GM12892 (cell line): ENCODE results near the gene LLGL1.
"Not testable (repeated sequence)": the region's sequence is repeated elsewhere in the genome, so short reads cannot be mapped to it uniquely, and the experiment has no call there.

ENCODE experiments used
- DNase-seq: peaks from one replicate; pipeline ENCODE4 v3.0.0; 2011; ENCODE audit not compliant: insufficient read length
- FAIRE-seq: peaks from 2 replicates; lab custom pipeline; 2011; peaks lifted over from hg19 to GRCh38; lab: Jason Lieb, UNC
- POLR2A ChIP-seq: IDR thresholded peaks from 2 replicates; pipeline ENCODE4 v1.6.1; 2011; ENCODE audit warnings: low read depth, low read length, control low read depth
- POLR2AphosphoS5 ChIP-seq: IDR thresholded peaks from 2 replicates; pipeline ENCODE4 v1.6.1; 2011; ENCODE audit warnings: low read depth, low read length, control low read depth
- TAF1 ChIP-seq: IDR thresholded peaks from 2 replicates; pipeline ENCODE4 v1.6.1; 2011; ENCODE audit warnings: low read depth, mild to moderate bottlenecking, control low read depth, low read length, borderline replicate concordance

LLGL1 gene

DNA sequence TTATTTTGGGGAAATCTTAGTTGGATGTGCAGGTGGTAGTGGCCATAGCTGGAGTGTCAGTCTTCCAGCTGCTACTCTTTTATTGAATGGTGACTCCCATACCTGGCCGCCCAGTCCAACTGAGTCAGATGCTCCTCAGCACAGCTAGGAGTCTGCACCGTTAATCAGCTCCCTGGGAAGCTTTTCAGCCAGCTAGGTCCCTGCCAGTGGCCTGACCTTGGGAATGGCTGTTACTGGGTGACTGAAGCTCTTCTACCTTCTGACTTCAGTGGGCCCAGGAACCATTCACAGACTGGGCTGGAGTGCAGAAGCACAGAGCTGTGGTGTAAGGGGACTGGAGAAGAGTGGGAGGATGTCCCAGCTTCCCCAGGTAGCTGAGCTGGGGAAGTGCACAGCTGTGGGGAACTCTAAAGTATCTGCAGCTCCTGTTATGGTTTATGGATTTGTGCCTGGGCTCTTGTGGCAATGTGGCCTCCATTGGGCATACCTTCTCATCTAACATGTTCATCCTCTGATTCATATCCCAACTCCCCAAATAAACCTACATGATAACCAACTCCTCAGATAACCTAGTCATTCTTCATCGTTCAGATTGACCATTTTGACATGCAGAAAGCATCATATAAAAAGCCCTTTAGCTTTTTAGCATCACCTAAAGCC is 27.8 kb upstream of the LLGL1 start:
- DNase-seq = no peak
- no peak for FAIRE-seq
- TF ChIP-seq TAF1 = no peak
- no peak for TF ChIP-seq POLR2A
- no peak for TF ChIP-seq POLR2AphosphoS5

DNA sequence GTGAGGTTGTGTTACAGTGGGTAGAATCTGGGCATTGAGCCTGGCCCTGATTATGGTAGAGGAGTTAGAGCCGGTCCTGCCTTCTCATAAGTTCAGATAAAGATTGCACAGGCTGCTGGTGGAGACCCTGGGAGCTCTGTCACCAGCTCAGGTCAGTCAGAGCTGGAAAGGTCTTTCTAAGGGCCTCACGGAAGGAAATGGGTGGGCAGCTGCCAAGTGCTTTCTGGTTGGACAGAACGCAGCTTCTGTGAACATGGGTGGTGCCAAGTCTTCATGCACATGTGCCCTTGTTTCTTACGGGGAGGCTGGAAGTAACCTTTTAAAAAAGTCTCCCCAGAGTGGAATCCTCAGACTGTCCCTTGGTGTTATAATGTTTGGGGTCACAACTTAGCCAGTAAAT is 26.9 kb upstream of the LLGL1 start:
- TF ChIP-seq TAF1 (no peak), POLR2AphosphoS5 (no peak), POLR2A (no peak)
- no peak for FAIRE-seq

GRCh38 chr17:18201108-18201507 is 24.3 kb upstream of the LLGL1 start:
- no peak for TF ChIP-seq TAF1
- TF ChIP-seq POLR2A = no peak
- TF ChIP-seq POLR2AphosphoS5 = no peak
- no peak for FAIRE-seq

More for the DNA sequence above, 26.9 kb upstream of the LLGL1 start:
- no peak for DNase-seq

DNA sequence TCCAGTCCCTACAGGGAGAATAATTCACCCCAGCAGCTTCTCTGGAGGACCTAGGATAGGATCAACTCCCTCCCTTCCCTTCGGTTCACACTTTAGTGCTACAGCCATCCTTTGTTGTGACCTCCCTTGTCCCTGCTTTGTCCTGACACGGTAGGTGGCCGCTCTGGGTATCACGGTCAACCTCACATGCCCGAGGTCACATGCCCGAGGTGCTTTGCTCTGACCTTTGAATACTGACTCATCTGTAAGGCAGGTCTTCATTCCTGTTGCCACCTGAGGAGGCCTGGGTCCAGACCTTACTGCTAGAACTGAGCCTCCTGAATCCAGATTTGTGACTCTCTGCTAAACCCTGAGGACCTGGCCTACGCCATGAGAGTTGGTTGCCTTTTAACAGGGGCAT is 22.1 kb upstream of the LLGL1 start:
- DNase-seq (no peak), FAIRE-seq (no peak)
- TF ChIP-seq TAF1 (no peak), POLR2AphosphoS5 (no peak), POLR2A (no peak)

More at GRCh38 chr17:18201108-18201507, 24.3 kb upstream of the LLGL1 start:
- no peak for DNase-seq

DNA sequence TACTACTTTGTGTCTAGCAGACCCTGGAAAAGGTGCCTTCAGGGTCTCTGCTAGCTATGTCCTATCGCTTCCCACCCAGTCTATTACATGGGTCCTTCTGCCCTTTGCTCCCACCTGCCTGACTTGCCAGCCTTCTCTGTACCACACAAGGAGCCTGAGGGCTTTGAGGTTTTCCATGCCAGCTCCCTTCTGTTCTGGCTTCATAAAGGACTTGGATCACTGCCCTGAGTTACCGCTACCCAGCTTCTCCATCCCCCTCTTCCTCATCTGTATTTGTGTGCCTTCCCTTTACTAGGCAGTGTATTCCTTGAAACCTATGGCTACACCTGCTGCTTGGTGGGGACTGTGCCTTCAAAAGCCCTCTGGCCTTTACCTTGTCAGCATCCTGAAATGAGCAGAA is 19.6 kb upstream of the LLGL1 start:
- FAIRE-seq = no peak
- no peak for TF ChIP-seq POLR2AphosphoS5
- no peak for TF ChIP-seq TAF1
- no peak for TF ChIP-seq POLR2A
- no peak for DNase-seq

DNA sequence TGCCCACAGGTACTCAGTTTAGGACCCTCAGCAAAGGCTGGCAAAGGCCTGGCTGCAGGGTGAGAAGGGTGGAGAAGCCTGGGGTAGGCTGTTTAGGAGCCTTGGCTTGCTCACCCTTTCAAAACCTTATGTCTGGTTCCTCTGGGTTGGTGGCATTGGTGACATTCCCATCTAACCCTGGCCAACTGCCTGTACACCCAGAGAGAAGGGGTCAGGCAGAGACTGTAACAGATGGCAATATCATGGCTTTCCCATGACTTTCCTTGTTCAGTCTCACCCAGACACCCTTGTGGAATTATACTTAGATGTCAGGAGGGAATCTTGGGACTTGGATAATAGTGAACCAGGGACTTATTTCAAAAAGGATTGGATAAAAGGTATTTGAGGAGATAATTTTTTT is 18.5 kb upstream of the LLGL1 start:
- TF ChIP-seq TAF1 (no peak), POLR2A (no peak), POLR2AphosphoS5 (no peak)
- FAIRE-seq (no peak), DNase-seq (no peak)

GRCh38 chr17:18208092-18208491 is 17.3 kb upstream of the LLGL1 start:
- DNase-seq = no peak
- no peak for TF ChIP-seq POLR2AphosphoS5
- no peak for TF ChIP-seq TAF1
- TF ChIP-seq POLR2A = no peak
- FAIRE-seq = no peak

DNA sequence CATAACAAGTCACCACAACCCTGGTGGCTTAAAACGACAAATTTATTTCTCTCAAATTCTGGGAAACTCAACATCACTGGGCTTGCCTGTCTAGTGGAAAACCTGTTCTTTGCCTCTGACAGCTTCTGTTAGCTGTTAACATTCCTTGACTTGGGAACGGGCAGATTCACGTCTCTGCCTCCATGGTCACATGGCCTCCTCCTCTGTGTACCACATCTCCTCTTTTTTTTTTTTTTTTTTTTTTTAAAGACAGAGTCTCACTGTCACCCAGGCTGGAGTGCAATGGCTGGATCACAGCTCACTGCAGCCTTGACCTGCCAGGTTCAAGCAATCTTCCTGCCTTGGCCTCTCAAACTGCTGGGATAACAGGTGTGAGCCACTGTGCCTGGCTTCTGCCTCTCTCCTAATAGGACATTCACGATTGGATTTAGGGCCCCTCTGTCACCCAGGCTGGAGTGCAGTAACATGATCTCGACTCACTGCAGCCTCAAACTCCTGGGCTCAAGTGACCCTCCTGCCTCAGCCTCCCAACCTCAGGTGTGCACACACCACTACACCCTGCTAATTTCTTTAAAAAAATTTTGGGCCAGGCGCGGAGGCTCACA is 11.7 kb upstream of the LLGL1 start:
- TF ChIP-seq POLR2A = no peak
- TF ChIP-seq TAF1 = no peak
- no peak for TF ChIP-seq POLR2AphosphoS5
- no peak for DNase-seq
- FAIRE-seq = no peak

- not testable (repeated sequence) for FAIRE-seq, DNase-seq
These were observed 8.5 kb upstream of the LLGL1 start for GRCh38 chr17:18216906-18217305.

DNA sequence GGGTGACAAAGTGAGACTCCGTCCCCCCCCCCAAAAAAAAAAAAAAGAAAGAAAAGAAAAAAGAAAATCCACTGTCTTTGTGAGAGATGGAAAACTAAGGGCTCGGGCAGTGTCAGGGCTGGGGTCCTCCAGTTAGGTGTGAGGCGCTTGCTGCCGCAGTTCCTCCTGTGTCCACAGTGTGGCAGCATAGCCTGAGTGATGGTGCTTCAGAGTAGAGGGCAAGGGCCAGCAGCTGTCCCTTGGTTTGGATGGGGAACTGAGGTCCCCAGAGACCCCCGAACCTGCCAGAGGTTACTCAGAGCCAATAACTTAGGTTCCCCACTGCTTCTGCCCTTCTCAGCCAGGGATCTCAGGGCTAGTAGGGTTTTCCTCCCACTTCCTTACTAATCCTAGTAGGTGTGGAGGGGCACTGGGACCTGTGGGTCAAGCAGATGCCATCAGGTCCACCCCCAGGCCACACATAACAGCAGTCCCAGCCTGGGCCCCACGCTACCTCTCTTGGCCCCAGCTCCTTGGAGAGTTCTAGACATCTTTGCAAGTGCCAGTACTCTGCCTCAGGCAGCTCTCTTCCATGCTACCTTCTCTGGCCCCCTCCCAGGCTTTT is 7.9 kb upstream of the LLGL1 start:
- peak; percentile 92 for FAIRE-seq
- no peak for TF ChIP-seq POLR2A
- TF ChIP-seq POLR2AphosphoS5 = no peak
- no peak for TF ChIP-seq TAF1
- peak; percentile 75 for DNase-seq

- FAIRE-seq = no peak
- DNase-seq = no peak
- TF ChIP-seq POLR2AphosphoS5 = no peak
- no peak for TF ChIP-seq TAF1
- no peak for TF ChIP-seq POLR2A
These were observed 6.5 kb upstream of the LLGL1 start for GRCh38 chr17:18218756-18219415.

- FAIRE-seq (no peak), DNase-seq (no peak)
- TF ChIP-seq TAF1 (no peak), POLR2AphosphoS5 (no peak), POLR2A (no peak)
These were observed 1.4 kb upstream of the LLGL1 start for GRCh38 chr17:18224053-18224386.

DNA sequence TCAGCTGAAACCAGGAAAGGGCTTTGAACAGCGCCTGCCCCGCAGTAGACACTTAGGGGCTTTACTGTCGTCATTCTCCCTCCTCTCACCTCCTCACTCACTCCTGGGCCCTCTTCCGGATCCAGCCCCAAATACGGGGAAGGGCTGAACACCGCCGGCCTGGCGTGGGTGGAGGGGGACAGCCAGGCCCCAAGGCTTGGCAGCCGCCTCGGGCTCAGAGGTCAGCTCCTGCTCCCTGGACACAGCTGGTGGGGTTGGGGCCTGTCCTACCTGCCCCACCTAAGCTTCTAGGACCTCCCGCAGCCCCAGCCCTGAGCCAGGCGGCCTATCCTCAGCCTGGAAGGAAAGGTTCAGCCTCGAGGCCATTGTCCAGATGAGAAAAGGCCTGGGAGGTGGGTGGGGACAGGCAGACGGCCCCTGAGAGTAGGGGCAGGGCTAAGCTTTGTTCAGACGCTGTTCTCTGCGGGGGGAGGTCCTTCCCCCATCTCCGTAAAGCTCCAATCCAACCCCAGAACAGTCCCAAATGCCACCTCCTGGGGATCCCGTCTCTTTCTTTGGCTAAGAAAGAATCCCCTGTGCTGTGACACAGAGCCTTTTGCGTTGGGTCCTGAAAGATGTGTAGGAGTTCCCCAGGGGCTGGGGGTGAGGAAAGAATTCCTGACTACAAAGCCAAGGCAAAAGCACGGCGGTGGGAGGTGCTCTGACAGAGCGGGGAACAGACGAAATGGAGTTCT is 881 bp upstream of the LLGL1 start:
- DNase-seq (no peak), FAIRE-seq (no peak)
- TF ChIP-seq POLR2A (no peak), TAF1 (no peak), POLR2AphosphoS5 (no peak)
